ENCODE data around the gene FTH1. TPM values are rescaled to one million over a fixed set of nuclear protein-coding genes. Genes with fewer than 3 reads are reported as not detected.

Gene FTH1
- total RNA-seq, 2 experiments from 2014 or later = 709 to 727 TPM

- ChIA-PET CTCF (no interaction called here), POLR2A (no interaction called here)
- no peaks in the 10 kb centered on the region for H3K36me3 Mint-ChIP-seq (ENCODE audit: low read depth)
- H3K9me3 Mint-ChIP-seq (ENCODE audit: insufficient read depth) = no peaks in the 10 kb centered on the region
- peaks cover 8% of the 10 kb centered on the region for H3K4me1 Mint-ChIP-seq (ENCODE audit: low read depth)
- H3K27ac Mint-ChIP-seq = no peak overlapping the region
- H3K4me3 Mint-ChIP-seq = no peak overlapping the region
- DNase-seq (no peak), ATAC-seq (no peak)
- peaks cover 44% of the 10 kb centered on the region for H3K27me3 Mint-ChIP-seq (ENCODE audit: low read depth)
Measured at GRCh38 chr11:61916737-61917333, 50.6 kb downstream of the FTH1 start.

- Mint-ChIP-seq H3K4me1 (ENCODE audit: low read depth) (peaks cover 8% of the 10 kb centered on the region), H3K9me3 (ENCODE audit: insufficient read depth) (no peaks in the 10 kb centered on the region), H3K36me3 (ENCODE audit: low read depth) (no peaks in the 10 kb centered on the region), H3K4me3 (no peak overlapping the region), H3K27me3 (ENCODE audit: low read depth) (peaks cover 36% of the 10 kb centered on the region), H3K27ac (no peak overlapping the region)
- ChIA-PET POLR2A (interaction anchor here (0.6 kb wide), 2 partner anchors 10 to 23 kb away, joined by 3 to 5 read pairs; no protein-coding TSS in a partner anchor), CTCF (interaction anchor here (0.8 to 1.5 kb wide), 2 partner anchors 32 to 34 kb away, joined by 3 to 7 read pairs; no protein-coding TSS in a partner anchor)
- ATAC-seq = no peak
- no peak for DNase-seq
Measured at GRCh38 chr11:61914471-61915171, 52.8 kb downstream of the FTH1 start.

Other genes with a start within 250 kb of the FTH1 start
- 1 to 10 TPM; 2.8 to 2.9 TPM for gene MYRF, start 215.0 kb downstream of the FTH1 start, total RNA-seq
- gene TMEM258, start 175.0 kb downstream of the FTH1 start, total RNA-seq = 100 to 1,000 TPM; 154 to 163 TPM
- gene FEN1, start 174.7 kb downstream of the FTH1 start, total RNA-seq = 100 to 1,000 TPM; 146 TPM
- 10 to 100 TPM; 84.1 to 92.8 TPM for gene FADS1, start 150.6 kb downstream of the FTH1 start, total RNA-seq
- gene FADS2, start 139.3 kb downstream of the FTH1 start, total RNA-seq = 100 to 1,000 TPM; 395 to 416 TPM
- 1 to 10 TPM; 3.8 to 4.5 TPM for gene FADS3, start 76.1 kb downstream of the FTH1 start, total RNA-seq
- gene RAB3IL1, start 50.1 kb downstream of the FTH1 start, total RNA-seq = not detected
- gene BEST1, start 17.3 kb downstream of the FTH1 start, total RNA-seq = not detected
- gene INCENP, start 156.4 kb upstream of the FTH1 start, total RNA-seq = 100 to 1,000 TPM; 195 to 211 TPM
- gene SCGB1D1, start 222.6 kb upstream of the FTH1 start, total RNA-seq = not detected
- not detected for gene SCGB2A1, start 241.0 kb upstream of the FTH1 start, total RNA-seq

Measured in activated CD8-positive, alpha-beta T cell treated with anti-CD3 and anti-CD28 coated beads, Interleukin-2, amount 10 ng/mL, durations not matched to agents 7 days and 5 days (primary cell).